ENCODE results near the gene HBG1.

Gene HBG1

DNA sequence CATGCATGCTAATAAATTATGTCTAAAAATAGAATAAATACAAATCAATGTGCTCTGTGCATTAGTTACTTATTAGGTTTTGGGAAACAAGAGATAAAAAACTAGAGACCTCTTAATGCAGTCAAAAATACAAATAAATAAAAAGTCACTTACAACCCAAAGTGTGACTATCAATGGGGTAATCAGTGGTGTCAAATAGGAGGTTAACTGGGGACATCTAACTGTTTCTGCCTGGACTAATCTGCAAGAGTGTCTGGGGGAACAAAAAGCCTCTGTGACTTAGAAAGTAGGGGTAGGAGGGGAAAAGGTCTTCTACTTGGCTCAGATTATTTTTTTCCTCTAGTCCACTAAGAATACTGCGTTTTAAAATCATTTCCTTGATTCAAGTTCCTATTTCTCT lies 22.0 kb downstream of the HBG1 start:
- DNase-seq (ENCODE audit: low read depth), result no peak

DNA sequence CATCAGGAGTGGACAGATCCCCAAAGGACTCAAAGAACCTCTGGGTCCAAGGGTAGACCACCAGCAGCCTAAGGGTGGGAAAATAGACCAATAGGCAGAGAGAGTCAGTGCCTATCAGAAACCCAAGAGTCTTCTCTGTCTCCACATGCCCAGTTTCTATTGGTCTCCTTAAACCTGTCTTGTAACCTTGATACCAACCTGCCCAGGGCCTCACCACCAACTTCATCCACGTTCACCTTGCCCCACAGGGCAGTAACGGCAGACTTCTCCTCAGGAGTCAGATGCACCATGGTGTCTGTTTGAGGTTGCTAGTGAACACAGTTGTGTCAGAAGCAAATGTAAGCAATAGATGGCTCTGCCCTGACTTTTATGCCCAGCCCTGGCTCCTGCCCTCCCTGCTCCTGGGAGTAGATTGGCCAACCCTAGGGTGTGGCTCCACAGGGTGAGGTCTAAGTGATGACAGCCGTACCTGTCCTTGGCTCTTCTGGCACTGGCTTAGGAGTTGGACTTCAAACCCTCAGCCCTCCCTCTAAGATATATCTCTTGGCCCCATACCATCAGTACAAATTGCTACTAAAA lies 22.8 kb downstream of the HBG1 start, which contains the start of gene HBB:
Gene HBB, minus strand, starts transcription at position 340 of the 579 bp plus-strand sequence. Its CDS starts 50 bp downstream, at position 290.
- no peak for DNase-seq (ENCODE audit: low read depth)

DNA sequence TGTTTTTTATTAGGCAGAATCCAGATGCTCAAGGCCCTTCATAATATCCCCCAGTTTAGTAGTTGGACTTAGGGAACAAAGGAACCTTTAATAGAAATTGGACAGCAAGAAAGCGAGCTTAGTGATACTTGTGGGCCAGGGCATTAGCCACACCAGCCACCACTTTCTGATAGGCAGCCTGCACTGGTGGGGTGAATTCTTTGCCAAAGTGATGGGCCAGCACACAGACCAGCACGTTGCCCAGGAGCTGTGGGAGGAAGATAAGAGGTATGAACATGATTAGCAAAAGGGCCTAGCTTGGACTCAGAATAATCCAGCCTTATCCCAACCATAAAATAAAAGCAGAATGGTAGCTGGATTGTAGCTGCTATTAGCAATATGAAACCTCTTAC lies 24.2 kb downstream of the HBG1 start:
- no peak for DNase-seq (ENCODE audit: low read depth)

DNA sequence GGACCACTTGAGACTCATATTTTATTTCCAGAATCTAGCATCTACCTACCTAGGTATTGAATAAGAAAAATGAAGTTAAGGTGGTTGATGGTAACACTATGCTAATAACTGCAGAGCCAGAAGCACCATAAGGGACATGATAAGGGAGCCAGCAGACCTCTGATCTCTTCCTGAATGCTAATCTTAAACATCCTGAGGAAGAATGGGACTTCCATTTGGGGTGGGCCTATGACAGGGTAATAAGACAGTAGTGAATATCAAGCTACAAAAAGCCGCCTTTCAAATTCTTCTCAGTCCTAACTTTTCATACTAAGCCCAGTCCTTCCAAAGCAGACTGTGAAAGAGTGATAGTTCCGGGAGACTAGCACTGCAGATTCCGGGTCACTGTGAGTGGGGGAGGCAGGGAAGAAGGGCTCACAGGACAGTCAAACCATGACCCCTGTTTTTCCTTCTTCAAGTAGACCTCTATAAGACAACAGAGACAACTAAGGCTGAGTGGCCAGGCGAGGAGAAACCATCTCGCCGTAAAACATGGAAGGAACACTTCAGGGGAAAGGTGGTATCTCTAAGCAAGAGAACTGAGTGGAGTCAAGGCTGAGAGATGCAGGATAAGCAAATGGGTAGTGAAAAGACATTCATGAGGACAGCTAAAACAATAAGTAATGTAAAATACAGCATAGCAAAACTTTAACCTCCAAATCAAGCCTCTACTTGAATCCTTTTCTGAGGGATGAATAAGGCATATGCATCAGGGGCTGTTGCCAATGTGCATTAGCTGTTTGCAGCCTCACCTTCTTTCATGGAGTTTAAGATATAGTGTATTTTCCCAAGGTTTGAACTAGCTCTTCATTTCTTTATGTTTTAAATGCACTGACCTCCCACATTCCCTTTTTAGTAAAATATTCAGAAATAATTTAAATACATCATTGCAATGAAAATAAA lies 24.8 kb downstream of the HBG1 start:
- no peak for DNase-seq (ENCODE audit: low read depth)

DNA sequence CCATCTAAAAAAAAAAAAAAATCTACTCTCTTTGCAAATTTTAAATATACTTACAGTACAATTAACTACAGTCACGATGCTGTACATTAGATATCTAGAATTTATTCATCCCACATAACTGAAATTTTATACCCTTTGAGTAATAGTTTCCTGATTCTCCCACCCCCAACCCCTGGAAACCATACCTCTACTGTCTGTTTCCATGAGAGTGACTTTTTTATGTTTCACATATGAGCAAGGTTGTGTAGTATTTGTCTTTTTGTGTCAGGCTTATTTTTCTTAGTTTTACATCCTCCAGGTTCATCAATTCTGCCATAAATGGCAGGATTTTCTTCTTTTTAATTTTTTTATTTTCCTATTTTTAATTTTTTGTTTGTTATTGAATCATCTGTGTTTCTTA lies 26.0 kb downstream of the HBG1 start:
- DNase-seq (ENCODE audit: low read depth), result no peak

DNA sequence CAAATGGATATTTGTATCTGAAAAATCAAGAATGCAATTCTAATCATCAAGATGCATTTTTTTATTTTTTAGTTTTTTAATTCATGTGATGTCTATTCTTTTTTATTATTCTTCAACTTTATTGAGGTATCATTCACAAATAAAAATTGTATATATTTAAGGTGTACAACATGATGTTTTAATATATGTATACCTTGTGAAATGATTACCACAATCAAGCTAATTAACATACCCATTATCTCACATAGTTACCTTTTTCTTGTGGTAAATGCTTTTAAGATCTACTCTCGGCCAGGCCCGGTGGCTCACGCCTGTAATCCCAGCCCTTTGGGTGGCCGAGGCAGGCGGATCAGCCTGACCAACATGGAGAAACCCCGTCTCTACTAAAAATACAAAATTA lies 26.5 kb downstream of the HBG1 start:
- no peak for DNase-seq (ENCODE audit: low read depth)

DNA sequence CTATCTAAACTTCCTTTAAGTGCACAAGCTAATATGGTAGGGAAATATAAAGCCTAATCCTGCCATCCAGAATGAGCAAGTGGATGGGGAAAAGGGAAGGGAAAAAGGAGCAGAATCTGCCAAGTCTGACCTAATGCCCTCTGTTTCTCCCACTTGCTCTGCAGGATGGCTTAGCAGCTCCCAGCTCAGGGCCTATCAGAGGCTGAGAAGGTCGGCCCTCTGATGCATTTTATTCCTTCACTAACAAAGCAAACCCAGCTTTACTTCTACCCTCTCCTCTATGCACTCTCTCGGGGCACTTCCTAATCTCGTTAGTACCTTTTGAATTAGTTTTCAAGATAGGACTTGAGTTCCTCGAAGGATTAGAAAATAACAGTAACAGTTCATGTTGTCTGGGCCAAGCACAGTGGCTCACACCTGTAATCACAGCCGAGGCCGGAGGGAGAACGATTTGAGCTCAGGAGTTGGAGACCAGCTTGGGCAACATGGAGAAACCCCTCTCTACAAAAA lies 39.2 kb downstream of the HBG1 start:
- no peak for DNase-seq (ENCODE audit: low read depth)

DNA sequence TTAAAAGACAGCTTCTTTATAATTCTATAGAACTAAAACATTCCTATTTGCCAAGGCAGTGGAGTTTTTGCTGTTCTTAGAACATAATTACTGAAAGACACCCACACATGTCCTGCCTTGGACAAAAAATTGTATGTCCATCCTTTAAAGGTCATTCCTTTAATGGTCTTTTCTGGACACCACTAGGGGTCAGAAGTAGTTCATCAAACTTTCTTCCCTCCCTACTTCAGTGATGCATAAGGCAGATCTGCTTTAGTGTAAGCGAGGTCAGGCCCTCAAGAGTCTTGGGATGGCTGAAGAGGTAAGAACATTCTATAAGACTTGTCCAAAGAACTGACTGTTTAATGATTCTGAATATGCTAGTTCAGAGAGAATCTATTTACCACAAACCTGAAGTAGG lies 44.9 kb downstream of the HBG1 start:
- no peak for DNase-seq (ENCODE audit: low read depth)

DNA sequence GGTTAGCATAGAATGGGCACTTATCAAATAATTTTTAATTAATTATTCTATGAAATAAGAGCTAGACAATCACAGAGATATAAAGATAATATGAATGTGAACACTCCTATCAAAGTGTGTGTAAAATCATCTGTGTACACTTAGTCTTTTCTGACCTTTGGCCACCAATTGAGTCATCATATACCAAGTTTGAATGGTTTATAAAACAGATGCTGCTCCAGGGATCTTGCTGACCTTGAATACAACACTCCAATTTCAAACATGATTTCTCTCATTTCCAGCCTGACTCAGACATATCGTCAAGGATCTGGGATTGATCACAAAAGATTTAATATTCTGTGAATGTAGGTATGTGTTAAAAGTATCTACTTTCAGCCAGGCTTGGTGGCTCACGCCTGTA lies 46.3 kb downstream of the HBG1 start:
- DNase-seq (ENCODE audit: low read depth), result no peak

DNA sequence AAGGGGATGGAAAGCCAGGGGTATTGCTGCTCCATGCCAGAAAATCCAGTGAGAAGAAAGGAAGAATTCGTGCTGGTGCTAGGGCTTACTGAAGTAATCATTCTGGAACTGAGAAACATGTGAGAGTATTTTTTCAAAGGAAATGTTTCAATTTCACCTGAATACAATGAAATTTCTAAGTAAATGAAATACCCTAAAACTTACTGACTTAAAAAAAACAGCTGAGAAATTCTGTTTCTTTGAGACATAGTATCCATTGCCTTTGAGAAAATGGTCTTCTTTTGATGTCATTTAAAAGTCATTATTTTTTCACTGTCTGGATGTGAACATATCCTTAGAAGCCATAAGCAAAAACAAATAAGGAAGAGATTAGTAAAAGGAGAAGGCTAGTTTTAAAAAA lies 49.1 kb downstream of the HBG1 start, which contains the start of gene OR51V1:
Gene OR51V1, minus strand, starts transcription at position 101 of the 400 bp plus-strand sequence. Its CDS starts 0 bp downstream, at position 101.
- DNase-seq (ENCODE audit: low read depth), result no peak

DNA sequence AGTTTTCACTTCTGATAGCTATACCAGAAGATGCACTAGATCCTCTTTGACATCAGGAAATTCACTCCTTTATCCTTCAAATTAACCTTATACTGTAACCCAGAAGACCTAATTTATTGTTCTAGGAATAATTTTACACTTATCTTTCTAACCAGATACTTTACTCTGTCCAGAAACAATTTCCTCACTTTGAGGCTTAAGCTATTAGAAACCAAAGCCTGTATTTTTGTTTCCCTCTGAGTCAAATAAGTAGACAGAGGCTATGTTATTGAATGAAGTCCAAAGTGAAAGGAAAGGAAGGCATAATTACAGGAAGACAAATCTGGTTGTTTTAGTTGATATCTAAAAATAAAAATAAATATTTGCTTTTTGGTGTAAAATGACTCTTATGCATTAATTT lies 51.4 kb downstream of the HBG1 start:
- no peak for DNase-seq (ENCODE audit: low read depth)

Data from T follicular helper cell (primary cell).